CD14-positive monocyte (primary cell): ENCODE data around the gene CASS4. TPM values are rescaled to one million over a fixed set of nuclear protein-coding genes. Genes with fewer than 3 reads are reported as not detected.

Experiments used
- DNase-seq, 3 donors: peaks; one replicate each; pipeline ENCODE4 v3.0.0-alpha.2; 2011 to 2022
- H2AFZ ChIP-seq: 2 replicates; pipeline ENCODE4 v1.6.0; 2012; ENCODE audit warnings: mild to moderate bottlenecking, low read depth, low read length, inconsistent platforms; ENCODE audit not compliant: insufficient read depth, poor library complexity, severe bottlenecking
- H3K27ac ChIP-seq, 2 donors: 1 replicate in 1 of 2; 2 replicates in 1 of 2; pipeline ENCODE4 v1.5.1; 2012 to 2013; ENCODE audit warnings: low read length in 2 of 2, control low read depth in 1 of 2, inconsistent platforms in 1 of 2, low read depth in 1 of 2, mild to moderate bottlenecking in 1 of 2
- H3K27me3 ChIP-seq, 2 donors: one replicate each; pipeline versions ENCODE4 v1.6.0 to v1.6.1; 2011 to 2013; ENCODE audit warnings: low read length in 2 of 2; ENCODE audit not compliant: control insufficient read depth in 2 of 2, insufficient read depth in 2 of 2
- H3K36me3 ChIP-seq, 2 donors: replicated peaks in 1 of 2; 1 replicate in 1 of 2; 2 replicates in 1 of 2; pipeline versions ENCODE4 v1.5.1 to v1.6.1; 2012 to 2013; ENCODE audit warnings: low read length in 2 of 2, control low read depth in 1 of 2, inconsistent platforms in 1 of 2, mild to moderate bottlenecking in 1 of 2; ENCODE audit not compliant: insufficient read depth in 2 of 2, control insufficient read depth in 1 of 2
- H3K4me1 ChIP-seq, 2 donors: 1 replicate in 1 of 2; 2 replicates in 1 of 2; pipeline versions ENCODE4 v1.5.1 to v1.6.1; 2012 to 2013; ENCODE audit warnings: low read length in 2 of 2, control low read depth in 1 of 2, inconsistent platforms in 1 of 2, mild to moderate bottlenecking in 1 of 2, moderate library complexity in 1 of 2; ENCODE audit not compliant: insufficient read depth in 2 of 2, control insufficient read depth in 1 of 2
- H3K4me2 ChIP-seq: replicated peaks from 2 replicates; pipeline ENCODE3; 2012; ENCODE audit warnings: low read length, moderate library complexity, mild to moderate bottlenecking; ENCODE audit not compliant: poor library complexity, severe bottlenecking; ENCODE audit errors: extremely low read depth
- H3K4me3 ChIP-seq, 3 experiments: fragments of 200-600 bp in 1 of 3; sonication (generic) in 1 of 3; replicated peaks in 1 of 3; 1 replicate in 2 of 3; 2 replicates in 1 of 3; pipeline ENCODE4 v1.5.1; 2011 to 2013; ENCODE audit warnings: low read length in 3 of 3, mild to moderate bottlenecking in 3 of 3, control low read depth in 2 of 3, low read depth in 2 of 3, inconsistent platforms in 1 of 3, moderate library complexity in 1 of 3
- H3K79me2 ChIP-seq: 2 replicates; pipeline ENCODE4 v1.6.0; 2012; ENCODE audit warnings: mild to moderate bottlenecking, control low read depth, inconsistent platforms, low read length, moderate library complexity; ENCODE audit not compliant: insufficient read depth
- H3K9ac ChIP-seq: 2 replicates; pipeline ENCODE4 v1.6.0; 2017; ENCODE audit warnings: low read length, mild to moderate bottlenecking; ENCODE audit not compliant: insufficient read depth, poor library complexity, severe bottlenecking
- H3K9me3 ChIP-seq, 2 donors: replicated peaks in 1 of 2; 1 replicate in 1 of 2; 2 replicates in 1 of 2; pipeline versions ENCODE4 v1.5.1 to v1.6.1; 2012 to 2013; ENCODE audit warnings: low read length in 2 of 2, control low read depth in 1 of 2; ENCODE audit not compliant: control insufficient read depth in 1 of 2, insufficient read depth in 1 of 2
- H4K20me1 ChIP-seq: 2 replicates; pipeline ENCODE4 v1.6.0; 2012; ENCODE audit warnings: mild to moderate bottlenecking, low read length, control low read depth, moderate library complexity; ENCODE audit not compliant: insufficient read depth
- H3K27ac Mint-ChIP-seq, 7 donors: one replicate each; pipeline ENCODE4 v1.8.0; 2020; ENCODE audit warnings: mild to moderate bottlenecking in 7 of 7, mixed read lengths in 7 of 7, moderate library complexity in 6 of 7, inconsistent platforms in 2 of 7
- H3K27me3 Mint-ChIP-seq, 3 donors: one replicate each; pipeline ENCODE4 v1.8.0; 2021 to 2022; ENCODE audit warnings: low read depth in 3 of 3, mild to moderate bottlenecking in 3 of 3, mixed read lengths in 3 of 3, moderate library complexity in 3 of 3, inconsistent platforms in 1 of 3
- H3K36me3 Mint-ChIP-seq, 2 donors: one replicate each; pipeline ENCODE4 v1.8.0; 2020; ENCODE audit warnings: mixed read lengths in 2 of 2, inconsistent platforms in 1 of 2, mild to moderate bottlenecking in 1 of 2
- H3K4me1 Mint-ChIP-seq: one replicate; pipeline ENCODE4 v1.8.0; 2020; ENCODE audit warnings: mild to moderate bottlenecking, mixed read lengths
- H3K4me3 Mint-ChIP-seq, 2 donors: one replicate each; pipeline ENCODE4 v1.8.0; 2020; ENCODE audit warnings: mild to moderate bottlenecking in 2 of 2, mixed read lengths in 2 of 2, moderate library complexity in 1 of 2
- H3K9me3 Mint-ChIP-seq, 7 donors: one replicate each; pipeline ENCODE4 v1.8.0; 2020 to 2022; ENCODE audit warnings: mixed read lengths in 7 of 7, mild to moderate bottlenecking in 6 of 7, moderate library complexity in 6 of 7, inconsistent platforms in 2 of 7
- CTCF ChIP-seq: fragments of 200-600 bp; IDR thresholded peaks from one replicate; pipeline ENCODE4 v1.8.0; 2022; ENCODE audit warnings: antibody characterized with exemption, mild to moderate bottlenecking
- WGBS: methylation state at CpG from one replicate; pipeline ENCODE4 v1.1.5; 2013; ENCODE audit warnings: missing lambda C conversion rate; ENCODE audit not compliant: insufficient coverage; 5-methylcytosine and 5-hydroxymethylcytosine counted together
- intact Hi-C, 2 donors: fragments of 100-400 bp; cut with micrococcal nuclease; formaldehyde crosslinking; loops; one replicate each; pipeline versions ENCODE4 v1.15.0 to v1.15.1; 2023
- polyA plus RNA-seq, 3 donors: library from polyadenylated mRNA; depleted of rRNA in 1 of 3; unstranded in 2 of 3; stranded (reverse) in 1 of 3; fragments of 300-500 nt in 2 of 3; fragments of >200 nt in 1 of 3; fragmentation: Illumina TruSeq in 2 of 3; gene quantifications; 1 replicate in 2 of 3; 2 replicates in 1 of 3; pipeline ENCODE4 v1.2.3, GENCODE V29; 2012 to 2021

CASS4 gene
- polyA plus RNA-seq, 3 donors = 1.9 to 7.4 (median 6.1) TPM

GRCh38 chr20:56362833-56363413 lies 49.1 kb upstream of the CASS4 start:
- Mint-ChIP-seq H3K27me3 (peaks cover under 1 to 2% (median 2%) of the 10 kb centered on the region in 3 donors), H3K9me3 (peaks cover 0 to 1% (median 0%) of the 10 kb centered on the region in 7 donors), H3K27ac (no peak overlapping the region), H3K36me3 (peaks cover 34 to 42% of the 10 kb centered on the region in 2 donors), H3K4me1 (peaks cover 22% of the 10 kb centered on the region), H3K4me3 (no peak overlapping the region)
- no peak overlapping the region for H3K4me3 ChIP-seq
- 37% methylated on average over 4 of the region's 8 CpGs for WGBS
- H3K9me3 ChIP-seq = no peaks in the 10 kb centered on the region
- H3K4me2 ChIP-seq = no peak overlapping the region
- peaks cover 4% of the 10 kb centered on the region for H4K20me1 ChIP-seq
- H3K27ac ChIP-seq = no peak overlapping the region
- peaks cover 3% of the 10 kb centered on the region for H3K79me2 ChIP-seq
- no peaks in the 10 kb centered on the region for H3K27me3 ChIP-seq
- peaks cover 12 to 18% of the 10 kb centered on the region in 2 donors for H3K4me1 ChIP-seq
- peaks cover 8 to 30% of the 10 kb centered on the region in 2 donors for H3K36me3 ChIP-seq
- no peak overlapping the region for H3K9ac ChIP-seq
- intact Hi-C loops = no loop called here
- no peak for TF ChIP-seq CTCF
- DNase-seq = no peak
- no peak overlapping the region for H2AFZ ChIP-seq

- Histone ChIP-seq H3K36me3 (peaks cover 13 to 36% of the 10 kb centered on the region in 2 donors), H2AFZ (no peak overlapping the region), H3K4me3 (no peak overlapping the region), H3K79me2 (peaks cover 3% of the 10 kb centered on the region), H3K27ac (no peak overlapping the region), H3K9ac (no peak overlapping the region), H3K4me2 (no peak overlapping the region), H3K9me3 (no peaks in the 10 kb centered on the region), H3K4me1 (peaks cover 10 to 13% of the 10 kb centered on the region in 2 donors), H4K20me1 (peaks cover 4% of the 10 kb centered on the region), H3K27me3 (no peaks in the 10 kb centered on the region)
- no peak for DNase-seq
- WGBS = 97% methylated on average over 4 of the region's 6 CpGs
- Mint-ChIP-seq H3K4me1 (peaks cover 18% of the 10 kb centered on the region), H3K36me3 (peaks cover 37 to 47% of the 10 kb centered on the region in 2 donors), H3K27me3 (peaks cover 0 to 2% (median 2%) of the 10 kb centered on the region in 3 donors), H3K27ac (no peak overlapping the region), H3K9me3 (peaks cover 0 to 1% (median 0%) of the 10 kb centered on the region in 7 donors), H3K4me3 (no peak overlapping the region)
- no peak for TF ChIP-seq CTCF
- intact Hi-C loops = no loop called here
These were observed 48.6 kb upstream of the CASS4 start for GRCh38 chr20:56363491-56363890.
